GM20431 (cell line): ENCODE results near the gene BTAF1.
"Not testable (repeated sequence)": the region's sequence is repeated elsewhere in the genome, so short reads cannot be mapped to it uniquely, and the experiment has no call there.

Experiments used
- in situ Hi-C: fragments of 300-500 bp; cut with MseI, MboI; formaldehyde crosslinking; loops from one replicate; pipeline ENCODE4 v1.15.0; 2020; ENCODE audit warnings: low sequenced_read_pairs; ENCODE audit not compliant: unreplicated experiment

BTAF1 gene

DNA sequence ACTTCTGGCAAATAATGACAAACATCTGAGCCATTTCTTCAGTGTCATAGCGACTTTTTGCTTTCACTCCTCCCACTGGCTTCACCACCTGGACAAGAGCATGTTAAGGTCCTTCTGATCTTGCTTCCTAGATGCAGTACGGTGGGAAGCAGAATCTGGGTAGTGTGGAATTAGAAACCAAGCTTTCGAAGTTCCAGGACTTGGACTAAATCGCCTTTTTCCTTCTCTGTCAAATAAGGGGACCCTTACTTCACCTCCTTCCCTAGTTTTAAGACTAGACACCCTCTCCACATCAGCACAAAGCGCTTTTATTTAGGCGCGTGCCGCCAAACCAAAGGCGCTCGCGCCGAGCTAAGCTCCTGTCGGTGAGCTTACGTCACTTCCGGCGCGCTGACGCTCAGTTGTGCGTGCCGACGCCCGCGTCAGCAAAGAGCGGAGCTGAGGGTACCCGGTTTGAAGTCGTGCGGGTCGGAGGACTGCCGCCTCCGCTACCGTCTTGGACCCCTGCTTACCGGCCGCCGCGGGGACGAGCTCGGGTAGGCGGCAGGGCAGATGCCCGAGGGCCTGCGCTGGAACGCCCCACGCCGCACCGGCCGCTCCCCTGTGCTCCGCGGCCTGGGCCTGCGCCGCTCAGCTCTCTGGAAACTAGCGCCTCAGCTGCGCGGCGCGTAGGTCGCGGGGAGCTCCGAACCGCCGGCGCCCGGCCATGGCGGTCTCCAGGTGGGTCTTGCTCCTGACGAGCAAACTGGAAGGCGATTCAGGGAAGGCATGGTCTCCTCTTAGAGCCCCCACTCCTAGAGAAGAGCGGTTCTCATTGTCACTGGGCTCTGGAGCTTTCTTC lies at the start of gene BTAF1:
Gene BTAF1 (plus strand): TSS at position 400 of the 841 bp plus-strand sequence. CDS start 307 bp downstream, at position 707.
- in situ Hi-C loops, result loop anchor here (25.0 kb wide), 1 partner anchor 536 kb away; no protein-coding TSS in a partner anchor

GRCh38 chr10:91875156-91875555 lies 48.4 kb upstream of the BTAF1 start:
- in situ Hi-C loops, result no loop called here

DNA sequence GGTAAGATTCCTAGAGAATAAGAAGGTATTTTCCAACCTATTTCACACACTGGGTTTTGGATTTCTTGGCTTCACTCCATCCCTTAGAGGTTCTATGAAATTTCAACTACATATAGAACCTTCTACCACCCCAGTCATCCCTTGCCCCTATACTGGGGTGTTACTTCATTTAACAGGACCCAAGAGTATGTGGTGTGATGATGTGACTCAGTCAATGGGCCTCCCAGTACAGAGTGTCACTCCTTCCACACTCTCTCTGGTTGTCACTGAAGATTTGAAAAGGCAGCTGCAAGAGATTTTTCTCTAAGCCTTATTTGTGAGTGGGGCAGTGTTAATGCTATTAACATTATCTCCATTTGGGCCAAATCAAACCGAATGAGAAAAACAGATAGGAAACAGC lies 47.8 kb upstream of the BTAF1 start:
- in situ Hi-C loops, result no loop called here

- in situ Hi-C loops, result no loop called here
Measured at GRCh38 chr10:91879515-91880170, 43.9 kb upstream of the BTAF1 start.

DNA sequence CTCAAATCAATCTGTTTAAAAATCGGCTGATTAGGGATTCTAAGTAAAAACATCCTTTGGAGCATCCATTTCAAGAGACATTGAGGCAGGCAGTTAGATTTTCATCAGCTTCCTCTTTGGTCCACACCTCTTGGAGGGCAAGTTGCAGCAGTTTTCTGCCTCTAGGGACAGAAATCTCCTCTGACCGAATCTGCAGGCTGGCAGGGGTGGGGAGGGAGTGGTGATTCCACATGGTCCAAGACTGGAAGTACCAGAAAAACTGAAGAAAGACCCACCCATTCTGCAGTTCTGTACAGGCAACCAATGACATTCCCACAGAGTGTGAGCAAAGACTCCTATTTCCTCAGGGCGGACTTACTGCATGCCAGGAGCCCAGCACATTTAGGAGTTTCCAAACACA lies 43.3 kb upstream of the BTAF1 start:
- in situ Hi-C loops, result no loop called here

DNA sequence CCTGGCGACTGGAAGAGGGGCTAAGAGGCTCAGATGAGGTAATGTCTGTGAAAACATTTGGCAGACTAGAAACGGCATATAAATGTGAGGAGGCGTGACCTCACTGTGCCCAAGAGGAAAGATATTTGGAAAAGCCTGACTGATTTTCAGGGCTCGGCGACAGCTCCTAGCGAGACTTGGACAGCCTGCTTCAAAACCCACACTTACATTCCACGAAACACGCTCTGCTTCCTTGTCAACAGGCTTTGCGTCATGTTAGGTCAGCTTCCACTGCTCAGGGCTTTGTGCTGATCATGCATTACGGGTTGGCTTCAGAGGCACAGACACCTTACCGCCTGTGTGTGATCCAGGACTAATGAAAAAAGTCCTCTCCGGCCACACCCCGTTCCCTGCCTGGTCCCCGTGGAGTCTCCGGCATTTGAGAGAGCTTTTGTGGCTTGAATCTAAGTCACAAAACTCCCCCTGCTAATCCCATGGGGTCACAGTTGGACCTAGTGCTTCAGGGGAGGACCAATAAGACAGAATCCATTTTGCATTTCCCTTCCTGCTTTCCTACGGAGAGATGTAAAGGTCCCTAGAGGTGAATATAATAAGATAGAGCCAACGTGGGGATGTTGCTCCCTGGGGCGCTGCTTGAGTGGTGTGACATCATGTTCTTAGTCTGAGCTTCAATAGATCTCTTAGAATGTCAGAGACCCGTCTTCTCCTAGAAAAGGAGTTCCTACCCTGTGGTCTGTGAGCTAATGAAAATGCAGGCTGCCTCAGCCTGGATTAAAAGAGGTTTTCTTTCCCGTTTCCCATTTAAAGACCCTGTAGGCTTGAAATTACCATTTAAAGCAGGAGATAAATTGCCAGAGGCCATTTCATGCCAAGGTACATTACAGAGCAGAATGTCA lies 39.8 kb upstream of the BTAF1 start:
- in situ Hi-C loops, result no loop called here

DNA sequence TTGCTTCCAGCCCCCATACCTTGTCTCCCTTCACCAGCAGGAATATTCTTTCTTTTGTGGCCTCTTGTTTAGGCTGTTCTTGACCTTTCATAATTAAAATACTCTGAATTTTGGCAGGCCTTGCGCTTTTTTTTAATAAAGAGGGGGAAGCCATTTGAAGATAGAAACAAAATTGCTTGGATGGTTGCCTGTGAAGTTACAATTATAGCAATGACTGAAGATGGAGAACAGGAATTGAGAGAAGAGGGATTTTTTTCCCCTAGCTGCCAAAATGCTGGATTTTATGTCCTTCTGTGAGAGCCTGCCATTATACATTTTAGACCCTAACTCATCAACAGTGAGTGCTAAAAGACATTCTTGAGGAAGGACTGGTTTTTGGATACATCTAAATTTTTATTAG lies 39.0 kb upstream of the BTAF1 start:
- in situ Hi-C loops, result no loop called here

DNA sequence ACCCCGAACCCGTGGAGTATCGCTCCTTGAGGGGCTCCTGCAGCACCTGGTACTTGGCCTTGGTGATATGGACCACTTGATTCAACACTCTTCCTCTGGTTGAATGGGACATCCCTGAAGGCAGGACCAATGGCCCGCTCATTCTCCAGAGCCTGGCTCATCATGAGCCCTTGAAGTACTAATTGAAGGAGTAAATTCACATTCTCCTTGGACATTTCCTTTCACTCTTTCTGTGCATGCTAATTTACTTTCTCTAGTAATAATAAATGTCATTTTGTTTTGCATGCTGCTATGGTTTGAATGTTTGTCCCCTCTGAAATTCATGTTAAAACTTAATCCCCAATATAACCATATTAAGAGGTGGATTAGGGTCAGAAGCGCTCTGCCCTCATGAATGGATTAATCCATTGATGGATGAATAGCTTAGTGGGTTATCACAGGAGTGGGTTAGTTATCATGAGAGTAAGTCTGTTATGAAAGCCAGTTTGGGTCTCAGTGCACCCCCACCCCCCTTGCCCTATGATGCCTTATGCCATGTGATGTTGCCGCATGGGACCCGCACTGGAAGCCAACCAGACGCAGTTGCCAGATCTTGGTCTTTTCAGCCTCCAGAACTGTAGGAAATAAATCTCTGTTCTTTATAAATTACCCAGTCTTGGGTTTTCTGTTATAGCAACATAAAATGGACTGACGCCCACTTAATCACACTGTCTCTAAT lies 38.0 kb upstream of the BTAF1 start:
- in situ Hi-C loops, result no loop called here

DNA sequence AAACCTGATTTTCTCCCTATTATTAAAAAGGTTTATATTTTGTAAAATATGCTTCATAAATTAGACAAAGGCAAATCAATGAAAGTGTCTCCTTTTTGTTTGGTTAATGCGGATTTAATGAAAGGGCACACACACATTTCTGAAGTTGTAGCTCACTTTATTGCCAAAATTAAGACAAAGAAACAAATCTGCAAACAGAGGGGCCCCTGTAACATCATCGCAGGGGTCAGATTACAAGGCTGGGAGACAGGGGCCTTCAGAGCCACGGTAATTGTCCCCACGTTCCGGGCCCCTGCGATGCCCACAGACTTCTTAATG lies 36.7 kb upstream of the BTAF1 start:
- in situ Hi-C loops, result no loop called here

- in situ Hi-C loops, result no loop called here
Measured at GRCh38 chr10:91887272-91888076, 36.1 kb upstream of the BTAF1 start.

- in situ Hi-C loops, result no loop called here
Measured at GRCh38 chr10:91891125-91892001, 32.2 kb upstream of the BTAF1 start.

DNA sequence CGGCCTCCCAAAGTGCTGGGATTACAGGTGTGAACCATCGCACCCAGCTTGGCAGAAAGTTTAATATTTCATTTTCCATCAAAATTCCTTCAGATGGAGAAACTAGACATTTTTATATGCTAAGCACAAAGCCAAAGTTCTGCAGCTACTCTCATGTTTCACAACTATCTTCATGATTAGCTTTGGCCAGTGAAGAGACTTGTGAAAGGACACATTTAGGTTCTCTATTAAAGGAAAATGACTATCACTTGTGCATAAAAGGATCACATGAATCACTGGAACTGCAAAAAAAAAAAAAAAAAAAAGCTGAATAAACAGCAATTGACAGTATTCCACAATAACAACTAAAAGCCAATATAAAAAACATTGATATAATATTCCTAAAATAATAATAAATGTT lies 30.5 kb upstream of the BTAF1 start:
- in situ Hi-C loops, result no loop called here

- in situ Hi-C loops, result not testable (repeated sequence)
Measured at GRCh38 chr10:91894261-91894685, 29.3 kb upstream of the BTAF1 start.

DNA sequence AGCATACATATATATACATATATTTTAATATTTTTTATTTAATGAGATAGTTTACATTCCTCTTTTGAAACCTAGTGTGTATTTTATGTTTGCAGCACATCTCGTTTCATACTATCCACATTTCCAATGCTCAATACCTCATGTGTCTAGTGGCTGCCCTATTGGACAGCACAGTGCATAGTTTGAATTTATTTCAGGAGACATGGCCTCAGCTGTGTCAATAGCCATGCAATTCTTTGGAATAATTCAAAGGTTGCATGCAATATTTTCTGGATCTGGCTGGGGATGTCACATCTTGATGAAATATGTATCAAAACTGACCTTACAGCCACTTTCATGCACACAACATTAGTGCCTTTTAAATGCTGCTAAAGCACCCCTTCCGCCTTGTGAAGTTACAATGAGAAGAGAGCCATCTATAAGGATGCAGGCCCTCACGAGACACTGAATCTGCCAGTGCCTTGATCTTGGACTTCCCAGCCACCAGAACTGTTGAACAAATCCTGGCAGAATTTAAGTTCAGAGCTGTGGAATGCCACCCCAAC lies 27.3 kb upstream of the BTAF1 start:
- in situ Hi-C loops, result no loop called here

GRCh38 chr10:91897421-91897820 lies 26.1 kb upstream of the BTAF1 start:
- in situ Hi-C loops, result no loop called here

DNA sequence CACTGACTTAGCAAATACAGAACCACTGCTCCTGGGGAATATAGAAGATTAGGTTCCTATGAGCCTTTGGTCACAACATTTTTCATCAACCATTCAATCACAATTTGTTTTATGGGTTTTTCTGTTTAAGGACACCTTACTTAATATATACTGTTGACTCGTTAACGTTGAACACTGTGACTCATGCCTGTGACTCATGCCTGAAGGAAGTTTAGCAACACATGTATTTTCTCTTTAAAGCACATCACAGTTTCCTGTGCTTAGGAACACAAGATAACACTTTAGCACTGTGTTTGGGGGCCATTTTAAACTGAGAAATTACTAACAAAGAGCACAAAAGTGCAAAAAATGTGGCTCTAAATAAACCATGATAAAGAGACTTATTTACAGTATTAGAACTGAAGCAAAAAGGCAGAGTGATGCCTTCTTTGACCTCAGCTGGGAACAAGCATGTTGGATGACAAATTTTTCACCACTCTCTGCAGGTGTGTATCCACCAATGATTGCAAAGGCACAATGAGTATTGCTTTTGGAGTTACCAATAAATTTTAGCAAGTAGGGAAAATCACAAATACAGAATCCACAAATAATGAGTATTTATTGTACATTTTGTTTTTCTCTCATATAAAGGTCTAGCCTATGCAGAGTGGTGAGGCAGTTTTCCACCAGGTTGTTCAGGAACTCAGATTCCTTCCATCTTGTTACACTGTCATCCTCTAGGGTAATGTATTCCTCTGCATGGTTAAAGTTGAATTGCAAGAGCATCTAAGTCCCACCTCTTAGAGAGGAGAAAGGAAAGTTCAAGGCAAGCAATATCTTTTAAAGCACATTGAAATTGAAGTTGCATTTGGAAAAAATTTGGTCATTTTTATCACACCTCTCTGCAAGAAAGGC lies 21.5 kb upstream of the BTAF1 start:
- in situ Hi-C loops, result loop anchor here (25.0 kb wide), 1 partner anchor 515 kb away; no protein-coding TSS in a partner anchor

GRCh38 chr10:91907033-91907594 lies 16.5 kb upstream of the BTAF1 start:
- in situ Hi-C loops, result loop anchor here (25.0 kb wide), 1 partner anchor 520 kb away; no protein-coding TSS in a partner anchor
